Measurements from ENCODE around the gene AQP2. TPM values are rescaled to one million over a fixed set of nuclear protein-coding genes. Genes with fewer than 3 reads are reported as not detected.
"Not testable (repeated sequence)": the region's sequence is repeated elsewhere in the genome, so short reads cannot be mapped to it uniquely, and the experiment has no call there.

Gene AQP2
- total RNA-seq, 1 experiment from 2014 or later, result not detected

GRCh38 chr12:49969651-49970429, 19.3 kb downstream of the AQP2 start:
- DNase-seq (ENCODE audit: low read depth), result no peak

DNA sequence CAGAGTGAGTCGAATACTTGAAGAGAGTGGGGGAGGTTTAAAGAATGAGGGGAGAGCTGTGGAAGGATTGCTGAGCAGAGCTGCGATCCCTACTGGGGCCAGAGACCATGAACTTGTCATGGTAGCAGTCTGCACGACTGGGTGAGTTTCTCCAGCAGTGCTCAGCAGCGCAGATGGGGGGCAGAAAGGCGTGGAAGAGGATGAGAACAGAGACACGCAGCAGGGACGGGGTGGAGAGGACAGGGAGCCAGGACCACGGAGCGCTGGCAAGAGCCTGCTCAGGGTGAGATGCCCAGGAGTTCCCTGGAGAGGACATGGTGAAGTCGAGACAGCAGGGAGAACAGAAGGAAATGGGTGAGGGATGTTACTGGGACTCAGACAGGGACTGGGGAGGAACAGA, 20.1 kb downstream of the AQP2 start:
- no peak for DNase-seq (ENCODE audit: low read depth)

GRCh38 chr12:49971141-49971540, 20.6 kb downstream of the AQP2 start:
- DNase-seq (ENCODE audit: low read depth), result no peak

- DNase-seq (ENCODE audit: low read depth), result no peak
These were observed 21.6 kb downstream of the AQP2 start for GRCh38 chr12:49972129-49972528.

DNA sequence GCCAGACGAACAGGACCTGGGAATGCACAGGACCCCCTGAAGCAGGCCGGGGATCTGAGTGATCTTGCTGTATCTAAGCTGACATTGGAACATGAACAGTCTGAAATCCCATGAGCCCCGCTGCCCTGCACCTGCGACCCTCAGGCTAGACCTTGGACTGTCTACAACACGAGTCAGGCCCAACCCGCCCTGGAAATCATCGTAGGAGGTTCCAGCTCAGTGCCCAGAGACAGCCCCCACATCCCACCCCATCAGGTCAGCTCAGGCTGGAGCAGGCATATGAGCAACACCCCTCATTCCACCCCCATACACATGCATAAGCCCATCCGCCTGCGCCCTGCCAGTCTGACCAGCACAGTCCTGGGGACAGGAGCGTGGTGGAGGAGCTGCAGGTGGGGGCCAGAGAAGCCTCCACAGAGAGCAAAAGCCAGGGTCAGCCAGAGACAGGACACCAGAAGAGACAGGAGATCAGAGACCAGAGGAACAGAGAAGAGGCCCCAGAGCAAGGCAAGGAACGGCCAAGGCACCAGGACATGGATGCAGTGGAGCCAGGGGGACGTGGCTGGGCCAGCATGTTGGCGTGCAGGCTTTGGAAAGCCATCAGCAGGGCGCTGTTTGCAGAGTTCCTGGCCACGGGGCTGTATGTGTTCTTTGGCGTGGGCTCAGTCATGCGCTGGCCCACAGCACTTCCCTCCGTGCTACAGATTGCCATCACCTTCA, 22.3 kb downstream of the AQP2 start, which contains the start of gene AQP6:
Gene AQP6, plus strand, starts transcription at position 307 of the 720 bp plus-strand sequence. Its CDS starts 227 bp downstream, at position 534.
- no peak for DNase-seq (ENCODE audit: low read depth)

DNA sequence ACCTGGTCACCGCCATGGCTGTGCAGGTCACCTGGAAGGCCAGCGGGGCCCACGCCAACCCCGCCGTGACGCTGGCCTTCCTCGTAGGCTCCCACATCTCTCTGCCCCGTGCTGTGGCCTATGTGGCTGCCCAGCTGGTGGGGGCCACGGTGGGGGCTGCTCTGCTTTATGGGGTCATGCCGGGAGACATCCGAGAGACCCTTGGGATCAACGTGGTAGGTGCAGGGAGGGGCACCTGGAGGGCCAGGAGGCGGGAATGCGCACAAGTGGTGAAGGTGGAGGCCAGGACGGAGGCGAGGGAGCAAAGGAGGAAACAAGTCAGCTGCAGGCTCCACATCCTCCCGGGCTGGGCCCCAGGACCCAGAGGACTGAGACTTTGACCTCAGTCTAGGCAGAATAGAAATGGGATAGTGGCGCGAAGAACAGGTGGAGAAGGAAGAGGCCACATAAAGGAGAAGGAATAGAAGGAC, 22.9 kb downstream of the AQP2 start:
- DNase-seq (ENCODE audit: low read depth), result no peak

- peak; percentile 56 for DNase-seq (ENCODE audit: low read depth)
These were observed 23.7 kb downstream of the AQP2 start for GRCh38 chr12:49974231-49974675.

GRCh38 chr12:49974677-49975317, 24.3 kb downstream of the AQP2 start:
- no peak for DNase-seq (ENCODE audit: low read depth)

DNA sequence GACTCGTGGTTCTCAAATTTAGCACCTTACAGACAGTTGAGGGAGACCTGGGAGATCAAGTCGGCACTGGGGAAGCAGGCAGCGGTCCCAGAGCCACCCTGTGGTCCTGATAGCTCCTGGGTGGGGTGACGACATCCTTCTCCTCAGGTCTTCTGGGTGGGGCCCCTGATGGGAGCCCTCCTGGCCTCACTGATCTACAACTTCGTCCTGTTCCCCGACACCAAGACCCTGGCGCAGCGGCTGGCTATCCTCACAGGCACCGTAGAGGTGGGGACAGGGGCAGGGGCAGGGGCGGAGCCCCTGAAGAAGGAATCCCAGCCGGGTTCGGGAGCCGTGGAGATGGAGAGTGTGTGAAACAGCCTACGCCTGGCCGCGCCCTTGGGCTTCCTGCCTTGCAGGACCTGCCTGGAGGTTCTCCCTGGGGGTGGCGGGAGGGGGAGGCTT, 24.8 kb downstream of the AQP2 start:
- no peak for DNase-seq (ENCODE audit: low read depth)

DNA sequence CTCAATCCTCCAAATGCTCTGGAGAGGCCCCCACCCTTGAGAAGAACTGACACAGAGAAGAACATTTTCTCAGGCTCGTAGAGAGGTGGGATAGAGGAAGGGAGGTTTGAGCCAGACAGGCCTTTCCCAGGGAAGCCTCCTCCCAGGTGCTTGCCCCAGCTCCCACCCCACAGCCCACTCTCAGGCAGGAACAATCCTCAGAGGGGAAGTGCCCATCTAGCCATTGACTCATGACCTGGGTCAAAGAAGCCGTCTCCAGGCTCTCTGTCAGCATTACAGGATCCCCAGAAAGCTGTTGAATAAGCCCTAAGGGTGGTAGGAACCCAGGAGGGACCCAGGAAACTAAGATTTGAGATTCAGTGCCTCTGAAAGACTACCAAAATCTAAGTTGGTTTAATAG, 26.0 kb downstream of the AQP2 start:
- no peak for DNase-seq (ENCODE audit: low read depth)

GRCh38 chr12:49978125-49978524, 27.6 kb downstream of the AQP2 start:
- DNase-seq (ENCODE audit: low read depth), result no peak

DNA sequence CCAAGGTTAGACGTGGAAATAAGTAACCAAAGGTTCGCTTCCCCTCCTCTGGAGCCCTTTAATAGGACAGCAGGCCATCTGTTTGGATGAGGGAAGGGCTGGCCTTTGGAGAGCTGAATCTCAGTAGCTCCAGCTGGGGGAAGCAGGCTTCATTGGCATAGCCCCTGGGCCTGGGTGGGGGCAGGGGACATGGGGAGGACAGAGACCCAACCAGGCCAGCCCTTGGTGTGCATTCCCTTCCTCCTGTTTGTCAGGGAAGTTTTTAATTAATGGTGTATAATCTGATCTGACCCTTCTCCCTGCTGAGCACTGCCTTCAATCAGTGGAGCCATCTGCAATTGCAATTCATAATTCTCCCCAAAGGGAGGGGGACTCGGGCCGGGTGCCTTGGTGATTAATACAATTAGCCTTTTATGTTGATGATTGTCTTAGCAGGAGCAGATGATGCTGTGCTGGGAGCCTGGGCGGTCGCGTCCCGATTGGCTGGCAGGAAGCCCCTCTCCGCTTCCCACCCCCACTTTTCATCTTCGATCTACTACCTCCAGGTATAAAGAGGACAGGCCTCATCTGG, 28.6 kb downstream of the AQP2 start:
- DNase-seq (ENCODE audit: low read depth), result no peak

GRCh38 chr12:49979791-49980190, 29.3 kb downstream of the AQP2 start:
- no peak for DNase-seq (ENCODE audit: low read depth)

GRCh38 chr12:49980501-49981349, 30.2 kb downstream of the AQP2 start:
- DNase-seq (ENCODE audit: low read depth), result no peak

DNA sequence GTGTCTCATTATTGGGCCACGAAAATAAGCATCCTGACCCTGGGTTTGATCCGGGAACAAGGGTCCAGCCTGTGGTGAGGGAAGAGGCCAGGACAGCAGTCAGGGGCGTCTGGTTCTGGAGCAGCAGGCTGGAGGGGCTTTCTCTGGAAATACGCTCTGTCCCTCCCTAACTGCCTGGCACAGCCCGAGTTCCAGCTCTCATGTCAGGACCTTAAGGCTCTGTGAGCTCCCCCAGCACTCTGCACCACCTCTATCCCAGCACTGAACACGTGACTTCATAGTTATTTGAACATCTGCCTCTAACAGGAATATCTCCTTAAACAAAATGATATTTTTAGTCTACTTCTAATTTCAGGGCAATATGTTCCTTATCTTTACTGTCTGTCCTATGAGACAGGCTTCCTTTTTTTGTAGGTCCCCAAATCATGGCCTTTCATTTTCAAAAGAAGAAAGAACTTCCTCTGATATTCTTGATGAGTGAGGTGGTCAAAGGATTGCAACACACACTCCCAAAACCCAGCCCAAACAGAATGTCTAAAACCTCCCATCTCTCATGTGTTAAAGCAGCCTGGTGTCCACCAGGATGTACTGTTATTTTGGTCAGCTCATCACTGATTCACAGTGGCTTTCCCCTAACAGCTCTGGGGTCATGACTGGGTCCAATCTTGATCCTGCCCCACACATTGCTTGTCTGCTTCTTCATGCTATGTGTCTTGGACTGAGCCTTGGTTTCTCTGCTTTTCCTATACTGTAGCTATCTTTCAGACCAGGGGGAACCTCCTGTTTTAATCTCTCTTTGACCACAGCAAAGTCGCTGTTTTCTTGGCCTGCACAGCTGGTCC, 31.9 kb downstream of the AQP2 start:
- DNase-seq (ENCODE audit: low read depth), result peak; percentile 29

DNA sequence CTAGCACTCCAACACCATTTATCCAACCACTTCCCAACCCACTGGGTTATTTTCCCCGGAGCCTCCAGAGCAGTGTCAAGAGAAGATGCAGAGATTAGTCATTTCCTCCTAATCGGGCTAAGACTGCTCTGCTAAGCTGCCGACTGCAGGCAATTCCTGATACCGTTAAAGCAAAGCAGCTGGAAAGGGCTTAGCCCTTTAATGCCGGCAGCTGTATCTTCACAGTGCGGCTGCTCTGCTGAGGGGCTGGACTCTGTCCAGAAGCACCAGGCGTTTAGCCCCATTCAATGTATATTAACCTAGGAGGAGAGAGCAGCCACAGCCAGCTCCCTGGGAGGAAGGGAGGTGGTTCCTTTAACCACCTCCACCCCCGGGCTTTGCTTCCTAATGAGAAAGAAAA, 33.4 kb downstream of the AQP2 start:
- DNase-seq (ENCODE audit: low read depth), result peak; percentile 94

DNA sequence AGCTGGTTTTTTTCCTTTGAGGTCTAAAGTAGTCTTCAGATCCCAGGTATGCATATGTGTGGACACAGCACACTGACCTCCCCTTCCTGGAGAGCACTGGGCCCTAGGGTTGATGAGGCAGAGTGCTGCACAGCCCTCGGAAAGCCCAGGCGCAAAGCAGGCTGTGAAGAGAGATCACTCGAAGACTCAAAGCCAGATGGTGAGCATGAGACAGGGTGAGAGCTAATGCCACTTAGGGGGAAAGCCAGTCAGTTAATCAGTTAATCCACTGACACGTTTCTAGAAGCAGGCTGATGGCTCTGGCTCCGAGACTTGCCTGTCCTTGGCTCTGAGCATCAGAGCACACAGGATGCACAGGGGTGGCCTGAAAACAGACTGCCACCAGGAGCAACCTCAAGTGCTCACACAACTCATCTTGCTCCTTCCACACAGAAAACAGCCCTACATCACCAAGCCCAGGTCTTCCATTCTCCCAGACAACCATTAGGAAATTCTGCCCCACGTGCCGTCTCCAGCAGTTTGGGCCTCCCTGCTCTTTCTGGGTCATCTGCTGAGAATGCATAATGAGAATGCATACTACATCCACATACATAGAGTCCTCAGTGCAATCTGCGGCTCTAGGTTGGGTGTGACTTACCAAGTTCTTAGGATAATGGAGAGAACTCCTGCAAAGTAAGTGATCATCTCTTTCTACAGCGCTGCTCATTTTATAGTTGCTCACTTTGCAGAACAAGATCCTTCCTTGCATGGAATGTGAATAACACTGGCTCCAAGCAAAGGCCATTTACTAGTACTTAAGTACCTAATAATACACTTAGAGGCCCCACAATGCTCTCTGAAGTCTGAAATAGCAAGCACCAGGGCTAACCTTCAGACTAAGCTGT, 34.2 kb downstream of the AQP2 start:
- peak; percentile 9 for DNase-seq (ENCODE audit: low read depth)

DNA sequence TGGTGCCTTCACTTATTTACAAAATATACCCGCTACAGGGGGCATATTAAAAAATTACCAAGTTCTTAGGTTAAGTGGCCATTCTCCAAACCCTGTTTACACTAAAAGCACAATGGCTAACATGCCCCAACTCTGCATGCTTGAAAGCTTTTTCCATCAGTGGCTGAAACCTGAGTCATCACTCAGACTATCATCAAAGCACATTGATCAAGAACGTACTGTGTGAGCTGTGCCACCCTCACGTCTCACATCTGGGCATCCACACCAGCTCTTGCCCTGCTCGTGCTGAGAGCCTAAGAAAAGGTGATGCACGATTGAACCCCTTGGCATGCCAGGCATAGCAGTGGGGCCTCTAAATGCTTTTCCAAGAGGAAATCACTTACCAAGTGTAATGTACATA, 35.4 kb downstream of the AQP2 start:
- DNase-seq (ENCODE audit: low read depth), result no peak

DNA sequence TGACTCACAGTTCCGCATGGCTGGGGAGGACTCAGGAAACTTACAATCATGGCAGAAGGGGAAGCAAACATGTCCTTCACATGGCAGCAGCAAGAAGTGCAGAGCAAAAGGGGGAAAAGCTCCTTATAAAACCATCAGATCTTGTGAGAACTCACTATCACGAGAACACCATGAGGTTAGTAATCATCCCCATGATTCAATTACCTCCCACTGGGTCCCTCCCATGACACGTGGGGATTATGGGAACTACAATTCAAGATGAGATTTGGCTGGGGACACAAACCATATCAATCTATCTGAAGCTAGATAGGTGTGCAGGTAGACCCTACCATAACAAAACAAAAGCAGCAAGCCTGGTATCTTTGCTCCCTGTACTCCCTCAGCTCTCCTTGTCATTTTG, 35.9 kb downstream of the AQP2 start:
- DNase-seq (ENCODE audit: low read depth), result not testable (repeated sequence)

Data from RPMI7951 (cell line).